GM11168 (cell line): ENCODE data around the gene HLA-DPA1.
"Not testable (repeated sequence)": the region's sequence is repeated elsewhere in the genome, so short reads cannot be mapped to it uniquely, and the experiment has no call there.

Experiments
- in situ Hi-C: fragments of 300-500 bp; cut with MboI; formaldehyde crosslinking; loops from one replicate; pipeline ENCODE4 v1.12.0; 2022; ENCODE audit warnings: low sequenced_read_pairs; ENCODE audit not compliant: unreplicated experiment

The HLA-DPA1 gene

GRCh38 chr6:33073431-33073871, at the start of gene HLA-DPA1:
Gene HLA-DPA1, minus strand, starts transcription at chr6:33073649.
- in situ Hi-C loops = no loop called here

- in situ Hi-C loops = no loop called here
Measured at GRCh38 chr6:33123181-33123580, 49.7 kb upstream of the HLA-DPA1 start.

GRCh38 chr6:33120001-33120400, 46.6 kb upstream of the HLA-DPA1 start:
- in situ Hi-C loops = no loop called here

- in situ Hi-C loops = no loop called here
Measured at GRCh38 chr6:33118525-33119123, 45.2 kb upstream of the HLA-DPA1 start.

GRCh38 chr6:33117811-33118277, 44.4 kb upstream of the HLA-DPA1 start:
- in situ Hi-C loops = no loop called here

- in situ Hi-C loops = no loop called here
Measured at GRCh38 chr6:33116841-33117711, 43.6 kb upstream of the HLA-DPA1 start.

GRCh38 chr6:33116417-33116816, 43.0 kb upstream of the HLA-DPA1 start:
- in situ Hi-C loops = no loop called here

GRCh38 chr6:33114406-33114805, 41.0 kb upstream of the HLA-DPA1 start:
- in situ Hi-C loops = no loop called here

GRCh38 chr6:33113755-33114154, 40.3 kb upstream of the HLA-DPA1 start:
- in situ Hi-C loops = no loop called here

- in situ Hi-C loops = no loop called here
Measured at GRCh38 chr6:33112148-33112547, 38.7 kb upstream of the HLA-DPA1 start.

- in situ Hi-C loops = no loop called here
Measured at GRCh38 chr6:33108307-33108706, 34.9 kb upstream of the HLA-DPA1 start.

- in situ Hi-C loops = no loop called here
Measured at GRCh38 chr6:33107641-33108040, 34.2 kb upstream of the HLA-DPA1 start.

- in situ Hi-C loops = no loop called here
Measured at GRCh38 chr6:33105916-33106871, 32.7 kb upstream of the HLA-DPA1 start.

GRCh38 chr6:33105386-33105785, 31.9 kb upstream of the HLA-DPA1 start:
- in situ Hi-C loops = no loop called here

- in situ Hi-C loops = no loop called here
Measured at GRCh38 chr6:33104887-33105286, 31.4 kb upstream of the HLA-DPA1 start.

GRCh38 chr6:33103776-33104175, 30.3 kb upstream of the HLA-DPA1 start:
- in situ Hi-C loops = no loop called here

GRCh38 chr6:33101121-33101737, 27.8 kb upstream of the HLA-DPA1 start:
- in situ Hi-C loops = not testable (repeated sequence)

GRCh38 chr6:33095681-33096080, 22.2 kb upstream of the HLA-DPA1 start:
- in situ Hi-C loops = no loop called here

GRCh38 chr6:33093855-33094254, 20.4 kb upstream of the HLA-DPA1 start:
- in situ Hi-C loops = no loop called here

GRCh38 chr6:33092385-33092784, 18.9 kb upstream of the HLA-DPA1 start:
- in situ Hi-C loops = no loop called here
